CD4-positive, alpha-beta T cell treated with Interleukin-10 for 1 hour (primary cell): ENCODE measurements around the gene RNF217.
"Not testable (repeated sequence)": the region's sequence is repeated elsewhere in the genome, so short reads cannot be mapped to it uniquely, and the experiment has no call there.

ENCODE experiments used
- DNase-seq: peaks from one replicate; pipeline ENCODE4 v3.0.0-alpha.2; 2020

The RNF217 gene

GRCh38 chr6:124961777-124962638 is at the start of gene RNF217:
RNF217 (plus strand) TSS chr6:124962437; CDS start chr6:124962545, 108 bp downstream.
- no peak for DNase-seq

GRCh38 chr6:124913056-124913455 is 49.2 kb upstream of the RNF217 start:
- DNase-seq = no peak

GRCh38 chr6:124917769-124918168 is 44.5 kb upstream of the RNF217 start:
- DNase-seq = no peak

GRCh38 chr6:124919703-124920102 is 42.5 kb upstream of the RNF217 start:
- not testable (repeated sequence) for DNase-seq

GRCh38 chr6:124924333-124924759 is 37.9 kb upstream of the RNF217 start:
- DNase-seq = no peak

- no peak for DNase-seq
Observed at GRCh38 chr6:124926435-124926834, 35.8 kb upstream of the RNF217 start.

GRCh38 chr6:124927806-124928205 is 34.4 kb upstream of the RNF217 start:
- no peak for DNase-seq

GRCh38 chr6:124928851-124929250 is 33.4 kb upstream of the RNF217 start:
- DNase-seq = no peak

- no peak for DNase-seq
Observed at GRCh38 chr6:124937645-124938044, 24.6 kb upstream of the RNF217 start.

- DNase-seq = no peak
Observed at GRCh38 chr6:124941259-124941658, 21.0 kb upstream of the RNF217 start.

GRCh38 chr6:124943658-124944057 is 18.6 kb upstream of the RNF217 start:
- no peak for DNase-seq

GRCh38 chr6:124947971-124948451 is 14.2 kb upstream of the RNF217 start:
- DNase-seq = no peak

GRCh38 chr6:124949706-124950105 is 12.5 kb upstream of the RNF217 start:
- DNase-seq = no peak

GRCh38 chr6:124953808-124954207 is 8.4 kb upstream of the RNF217 start:
- no peak for DNase-seq

GRCh38 chr6:124955108-124955856 is 7.0 kb upstream of the RNF217 start:
- no peak for DNase-seq

- DNase-seq = no peak
Observed at GRCh38 chr6:124956018-124956417, 6.2 kb upstream of the RNF217 start.

GRCh38 chr6:124958149-124958548 is 4.1 kb upstream of the RNF217 start:
- DNase-seq = no peak

GRCh38 chr6:124958759-124959354 is 3.4 kb upstream of the RNF217 start:
- no peak for DNase-seq

- DNase-seq = no peak
Observed at GRCh38 chr6:124960757-124961463, 1.3 kb upstream of the RNF217 start.

- no peak for DNase-seq
Observed at GRCh38 chr6:124961464-124961776, 817 bp upstream of the RNF217 start.

GRCh38 chr6:124962639-124963415 is 590 bp downstream of the RNF217 start:
- no peak for DNase-seq

- DNase-seq = no peak
Observed at GRCh38 chr6:124963416-124963785, 1.2 kb downstream of the RNF217 start.
